K562 (cell line): ENCODE measurements around the gene HYOU1. TPM values are rescaled to one million over a fixed set of nuclear protein-coding genes. Genes with fewer than 3 reads are reported as not detected.
A peak's percentile ranks its signal among the peaks of the same experiment; 100 is the strongest.

Experiments used
- ELF1 ChIP-seq: fragments of 200-800 bp; sonication (Bioruptor generic); IDR thresholded peaks from 2 replicates; pipeline ENCODE4 v1.6.1; 2016; ENCODE audit warnings: missing genetic modification characterization, missing compliant biosample characterization
- ERF ChIP-seq: fragments of 450-650 bp; formaldehyde crosslinking; IDR thresholded peaks from 2 replicates; pipeline ENCODE4 v1.4.0; 2020; ENCODE audit warnings: mild to moderate bottlenecking, mixed read lengths
- PATZ1 ChIP-seq: fragments of 250-450 bp; sonication (Bioruptor Pico); IDR thresholded peaks from 2 replicates; pipeline ENCODE4 v1.5.0; 2020; ENCODE audit warnings: mild to moderate bottlenecking, borderline replicate concordance
- PHB ChIP-seq: fragments of 250-450 bp; sonication (Bioruptor Pico); IDR thresholded peaks from 2 replicates; pipeline ENCODE4 v1.5.0; 2021
- RB1 ChIP-seq: fragments of 450-650 bp; IDR thresholded peaks from 2 replicates; pipeline ENCODE4 v1.6.1; 2017; ENCODE audit warnings: low read depth, mild to moderate bottlenecking
- RBM39 ChIP-seq: fragments of 200-400 bp; formaldehyde crosslinking; optimal IDR thresholded peaks from 2 replicates; pipeline ENCODE3; 2018; ENCODE audit warnings: low read depth, low read length
- SPI1 ChIP-seq: IDR thresholded peaks from 2 replicates; pipeline ENCODE4 v1.6.1; 2011; ENCODE audit warnings: low read depth, low read length, control low read depth, borderline replicate concordance
- TARDBP ChIP-seq: fragments of 450-650 bp; IDR thresholded peaks from 2 replicates; pipeline ENCODE4 v1.6.1; 2016
- ZFP36 ChIP-seq: fragments of 150-350 bp; IDR thresholded peaks from 2 replicates; pipeline ENCODE4 v1.6.1; 2018; ENCODE audit warnings: low read length, low read depth; ENCODE audit not compliant: partially characterized antibody
- ZNF280A ChIP-seq: fragments of 450-650 bp; IDR thresholded peaks from 2 replicates; pipeline ENCODE4 v1.6.1; 2018; ENCODE audit warnings: mild to moderate bottlenecking, low read depth; ENCODE audit not compliant: partially characterized antibody
- ZNF830 ChIP-seq: fragments of 250-450 bp; sonication (Bioruptor Pico); IDR thresholded peaks from 2 replicates; pipeline ENCODE4 v1.5.0; 2021; ENCODE audit warnings: mild to moderate bottlenecking
- polyA plus RNA-seq, 8 experiments: library from polyadenylated mRNA; depleted of rRNA in 4 of 8; stranded (reverse) in 5 of 8; unstranded in 3 of 8; fragments of >200 nt; fragmentation: Nextera tagmentation in 2 of 8; fragmentation: Illumina TruSeq in 1 of 8; extraction: Ambion mirVana in 2 of 8; extraction: Trizol in 1 of 8; gene quantifications; 2 replicates each; pipeline versions ENCODE4 v1.2.1 to v1.2.3, GENCODE V29; 2011 to 2014; ENCODE audit warnings: inconsistent platforms in 1 of 8, missing spikeins in 1 of 8
- total RNA-seq, 7 experiments: library from RNA; depleted of rRNA in 6 of 7; stranded (reverse); fragments of >200 nt in 6 of 7; fragmentation: Illumina TruSeq in 2 of 7; extraction: Trizol in 2 of 7; gene quantifications; 2 replicates each; pipeline versions ENCODE4 v1.2.1 to v1.2.3, GENCODE V29; 2011 to 2021; ENCODE audit warnings: low replicate concordance in 1 of 7
- TF ChIP-seq, protein P1 (sequence below): fragments of 250-450 bp; sonication (Bioruptor Pico); IDR thresholded peaks from 2 replicates; pipeline ENCODE4 v1.6.1; 2021; ENCODE audit warnings: mild to moderate bottlenecking

Gene HYOU1
- total and polyA plus RNA-seq, 9 of the 15 experiments (the other 6 are each of a cell fraction or from before 2014, with no cell fraction given), result 19.5 to 197 (median 128) TPM

DNA sequence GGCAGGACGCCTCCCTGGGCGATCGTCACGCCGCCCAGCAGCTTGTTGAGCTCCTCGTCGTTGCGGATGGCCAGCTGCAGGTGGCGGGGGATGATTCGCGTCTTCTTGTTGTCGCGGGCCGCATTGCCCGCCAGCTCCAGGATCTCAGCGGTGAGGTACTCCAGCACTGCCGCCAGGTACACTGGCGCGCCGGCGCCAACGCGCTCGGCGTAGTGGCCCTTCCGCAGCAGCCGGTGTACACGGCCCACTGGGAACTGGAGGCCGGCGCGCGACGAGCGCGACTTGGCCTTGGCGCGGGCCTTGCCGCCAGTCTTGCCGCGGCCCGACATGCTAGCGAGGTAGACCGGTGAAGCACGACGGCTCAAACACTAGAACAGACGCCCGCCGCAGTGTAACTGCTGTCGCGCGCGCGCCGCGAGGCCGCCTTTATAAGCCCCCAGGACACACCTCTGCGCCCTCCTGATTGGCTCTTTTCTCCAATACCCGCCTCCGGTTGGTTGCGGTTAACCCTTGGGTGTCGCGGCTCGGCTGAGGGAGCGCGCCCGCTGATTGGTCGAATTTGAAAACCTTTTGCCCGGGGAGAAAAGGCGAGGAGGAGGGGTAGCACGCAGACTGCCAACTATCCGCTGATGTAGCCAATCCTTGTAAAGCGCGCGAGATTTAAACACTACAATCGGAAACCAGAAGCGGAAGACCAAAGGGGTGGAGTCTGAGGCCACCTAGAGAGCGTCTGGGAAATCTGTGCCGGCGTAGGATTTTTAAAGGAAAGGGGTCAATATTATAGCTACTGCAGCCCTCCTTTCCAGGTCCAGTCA is 38.3 kb upstream of the HYOU1 start (continued):
- TF ChIP-seq PATZ1 (CRISPR knock-in tag) (no peak), ZNF830 (CRISPR knock-in tag) (peak; percentile 95), TARDBP (peak; percentile 77; the same call in 1 of the 2 replicates), SPI1 (peak; percentile 59; the same call in 1 of the 2 replicates), PHB (peak; percentile 78), ELF1 (tag) (peak; percentile 87), ZFP36 (peak; percentile 8), ERF (CRISPR knock-in tag) (peak; percentile 82; the same call in 1 of the 2 replicates), ZNF280A (no peak), RBM39 (peak; percentile 18), RB1 (peak; percentile 75)
- TF ChIP-seq, protein P1, sequence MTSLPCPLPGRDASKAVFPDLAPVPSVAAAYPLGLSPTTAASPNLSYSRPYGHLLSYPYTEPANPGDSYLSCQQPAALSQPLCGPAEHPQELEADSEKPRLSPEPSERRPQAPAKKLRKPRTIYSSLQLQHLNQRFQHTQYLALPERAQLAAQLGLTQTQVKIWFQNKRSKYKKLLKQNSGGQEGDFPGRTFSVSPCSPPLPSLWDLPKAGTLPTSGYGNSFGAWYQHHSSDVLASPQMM (CRISPR knock-in tag), result no peak
